WTC11 (cell line): ENCODE data around the gene ADH7.

Source experiments
- ELF4 ChIP-seq: sonication (generic); formaldehyde crosslinking; IDR thresholded peaks from 2 replicates; pipeline ENCODE4 v1.8.1; 2022; ENCODE audit warnings: low read depth, mild to moderate bottlenecking, moderate library complexity, missing genetic modification reagents
- JUN ChIP-seq: sonication (generic); formaldehyde crosslinking; IDR thresholded peaks from 2 replicates; pipeline ENCODE4 v1.8.0; 2023; ENCODE audit warnings: mild to moderate bottlenecking, missing genetic modification reagents
- NFE2L1 ChIP-seq: sonication (generic); formaldehyde crosslinking; IDR thresholded peaks from 2 replicates; pipeline ENCODE4 v1.8.1; 2023; ENCODE audit warnings: missing genetic modification reagents
- NR2C2 ChIP-seq: sonication (generic); formaldehyde crosslinking; IDR thresholded peaks from 2 replicates; pipeline ENCODE4 v1.8.0; 2022; ENCODE audit warnings: mild to moderate bottlenecking, missing genetic modification reagents
- NR3C1 ChIP-seq: sonication (generic); formaldehyde crosslinking; conservative IDR thresholded peaks from 2 replicates; pipeline ENCODE4 v1.8.1; 2023; ENCODE audit warnings: low read depth, mild to moderate bottlenecking, missing genetic modification reagents
- SMAD4 ChIP-seq: sonication (generic); formaldehyde crosslinking; IDR thresholded peaks from 2 replicates; pipeline ENCODE4 v1.8.0; 2022; ENCODE audit warnings: mild to moderate bottlenecking, missing genetic modification reagents
- ZNF232 ChIP-seq: sonication (generic); formaldehyde crosslinking; IDR thresholded peaks from 2 replicates; pipeline ENCODE4 v1.8.0; 2022; ENCODE audit warnings: mild to moderate bottlenecking, missing genetic modification reagents
- ZNF671 ChIP-seq: fragments of 250-450 bp; sonication (Bioruptor Pico); IDR thresholded peaks from 2 replicates; pipeline ENCODE4 v1.8.0; 2021; ENCODE audit warnings: mild to moderate bottlenecking
- TF ChIP-seq, protein P1 (sequence below): fragments of 200-600 bp; IDR thresholded peaks from 2 replicates; pipeline ENCODE4 v1.8.0; 2022; ENCODE audit warnings: antibody characterized with exemption
- TF ChIP-seq, protein P2 (sequence below): sonication (generic); formaldehyde crosslinking; IDR thresholded peaks from 2 replicates; pipeline ENCODE4 v1.8.1; 2023; ENCODE audit warnings: mild to moderate bottlenecking, missing genetic modification reagents, moderate library complexity
- TF ChIP-seq, protein P3 (sequence below): fragments of 250-450 bp; sonication (Bioruptor Pico); IDR thresholded peaks from 2 replicates; pipeline ENCODE4 v1.9.0; 2021; ENCODE audit warnings: moderate library complexity, mild to moderate bottlenecking, inconsistent platforms, borderline replicate concordance
- TF ChIP-seq, protein P4 (sequence below): sonication (generic); formaldehyde crosslinking; IDR thresholded peaks from 2 replicates; pipeline ENCODE4 v1.8.1; 2022; ENCODE audit warnings: low read depth, missing genetic modification reagents, borderline replicate concordance
- TF ChIP-seq, protein P5 (sequence below): sonication (generic); formaldehyde crosslinking; IDR thresholded peaks from 2 replicates; pipeline ENCODE4 v1.8.0; 2022; ENCODE audit warnings: mild to moderate bottlenecking, missing genetic modification reagents

DNA sequence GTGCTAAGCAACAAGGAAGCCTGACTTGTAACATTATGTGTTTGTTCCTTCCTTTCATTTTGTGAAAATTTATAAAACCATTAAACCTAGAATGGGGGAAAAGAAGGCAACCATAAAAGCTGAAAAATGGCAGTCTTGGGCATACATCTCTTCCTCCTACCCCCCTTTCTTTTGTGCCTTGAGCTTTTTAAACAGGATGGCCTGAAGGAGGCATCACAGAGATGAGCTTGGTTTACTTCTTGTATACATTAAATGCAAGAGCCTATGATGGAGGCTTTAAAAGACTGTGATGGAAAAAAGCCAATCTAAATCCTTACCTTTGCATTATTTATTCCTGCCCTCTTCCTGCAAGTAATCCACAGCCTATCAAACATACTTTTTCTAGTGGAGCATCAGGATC, 36.2 kb upstream of the ADH7 start:
- no peak for TF ChIP-seq ZNF671
- no peak for TF ChIP-seq ELF4 (CRISPR knock-in tag)
- TF ChIP-seq, protein P1, sequence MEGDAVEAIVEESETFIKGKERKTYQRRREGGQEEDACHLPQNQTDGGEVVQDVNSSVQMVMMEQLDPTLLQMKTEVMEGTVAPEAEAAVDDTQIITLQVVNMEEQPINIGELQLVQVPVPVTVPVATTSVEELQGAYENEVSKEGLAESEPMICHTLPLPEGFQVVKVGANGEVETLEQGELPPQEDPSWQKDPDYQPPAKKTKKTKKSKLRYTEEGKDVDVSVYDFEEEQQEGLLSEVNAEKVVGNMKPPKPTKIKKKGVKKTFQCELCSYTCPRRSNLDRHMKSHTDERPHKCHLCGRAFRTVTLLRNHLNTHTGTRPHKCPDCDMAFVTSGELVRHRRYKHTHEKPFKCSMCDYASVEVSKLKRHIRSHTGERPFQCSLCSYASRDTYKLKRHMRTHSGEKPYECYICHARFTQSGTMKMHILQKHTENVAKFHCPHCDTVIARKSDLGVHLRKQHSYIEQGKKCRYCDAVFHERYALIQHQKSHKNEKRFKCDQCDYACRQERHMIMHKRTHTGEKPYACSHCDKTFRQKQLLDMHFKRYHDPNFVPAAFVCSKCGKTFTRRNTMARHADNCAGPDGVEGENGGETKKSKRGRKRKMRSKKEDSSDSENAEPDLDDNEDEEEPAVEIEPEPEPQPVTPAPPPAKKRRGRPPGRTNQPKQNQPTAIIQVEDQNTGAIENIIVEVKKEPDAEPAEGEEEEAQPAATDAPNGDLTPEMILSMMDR: no peak
- TF ChIP-seq ZNF232 (CRISPR knock-in tag): no peak
- TF ChIP-seq, protein P2, sequence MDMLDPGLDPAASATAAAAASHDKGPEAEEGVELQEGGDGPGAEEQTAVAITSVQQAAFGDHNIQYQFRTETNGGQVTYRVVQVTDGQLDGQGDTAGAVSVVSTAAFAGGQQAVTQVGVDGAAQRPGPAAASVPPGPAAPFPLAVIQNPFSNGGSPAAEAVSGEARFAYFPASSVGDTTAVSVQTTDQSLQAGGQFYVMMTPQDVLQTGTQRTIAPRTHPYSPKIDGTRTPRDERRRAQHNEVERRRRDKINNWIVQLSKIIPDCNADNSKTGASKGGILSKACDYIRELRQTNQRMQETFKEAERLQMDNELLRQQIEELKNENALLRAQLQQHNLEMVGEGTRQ (CRISPR knock-in tag): no peak
- no peak for TF ChIP-seq NR2C2 (CRISPR knock-in tag)
- TF ChIP-seq, protein P3, sequence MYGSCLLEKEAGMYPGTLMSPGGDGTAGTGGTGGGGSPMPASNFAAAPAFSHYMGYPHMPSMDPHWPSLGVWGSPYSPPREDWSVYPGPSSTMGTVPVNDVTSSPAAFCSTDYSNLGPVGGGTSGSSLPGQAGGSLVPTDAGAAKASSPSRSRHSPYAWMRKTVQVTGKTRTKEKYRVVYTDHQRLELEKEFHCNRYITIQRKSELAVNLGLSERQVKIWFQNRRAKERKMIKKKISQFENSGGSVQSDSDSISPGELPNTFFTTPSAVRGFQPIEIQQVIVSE (CRISPR knock-in tag): no peak
- TF ChIP-seq JUN (CRISPR knock-in tag): no peak
- TF ChIP-seq, protein P4, sequence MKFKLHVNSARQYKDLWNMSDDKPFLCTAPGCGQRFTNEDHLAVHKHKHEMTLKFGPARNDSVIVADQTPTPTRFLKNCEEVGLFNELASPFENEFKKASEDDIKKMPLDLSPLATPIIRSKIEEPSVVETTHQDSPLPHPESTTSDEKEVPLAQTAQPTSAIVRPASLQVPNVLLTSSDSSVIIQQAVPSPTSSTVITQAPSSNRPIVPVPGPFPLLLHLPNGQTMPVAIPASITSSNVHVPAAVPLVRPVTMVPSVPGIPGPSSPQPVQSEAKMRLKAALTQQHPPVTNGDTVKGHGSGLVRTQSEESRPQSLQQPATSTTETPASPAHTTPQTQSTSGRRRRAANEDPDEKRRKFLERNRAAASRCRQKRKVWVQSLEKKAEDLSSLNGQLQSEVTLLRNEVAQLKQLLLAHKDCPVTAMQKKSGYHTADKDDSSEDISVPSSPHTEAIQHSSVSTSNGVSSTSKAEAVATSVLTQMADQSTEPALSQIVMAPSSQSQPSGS (CRISPR knock-in tag): no peak
- no peak for TF ChIP-seq NR3C1 (CRISPR knock-in tag)
- TF ChIP-seq NFE2L1: no peak
- TF ChIP-seq, protein P5, sequence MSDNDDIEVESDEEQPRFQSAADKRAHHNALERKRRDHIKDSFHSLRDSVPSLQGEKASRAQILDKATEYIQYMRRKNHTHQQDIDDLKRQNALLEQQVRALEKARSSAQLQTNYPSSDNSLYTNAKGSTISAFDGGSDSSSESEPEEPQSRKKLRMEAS (CRISPR knock-in tag): no peak
- no peak for TF ChIP-seq SMAD4 (CRISPR knock-in tag)
